Activated CD4-positive, alpha-beta T cell treated with anti-CD3 and anti-CD28 coated beads for 48 hours (primary cell): ENCODE data around the gene IDUA.
A peak's percentile ranks its signal among the peaks of the same experiment; 100 is the strongest.
"Not testable (repeated sequence)": the region's sequence is repeated elsewhere in the genome, so short reads cannot be mapped to it uniquely, and the experiment has no call there.

Source experiments
- DNase-seq: peaks from one replicate; pipeline ENCODE4 v3.0.0-alpha.2; 2020

The IDUA gene

DNA sequence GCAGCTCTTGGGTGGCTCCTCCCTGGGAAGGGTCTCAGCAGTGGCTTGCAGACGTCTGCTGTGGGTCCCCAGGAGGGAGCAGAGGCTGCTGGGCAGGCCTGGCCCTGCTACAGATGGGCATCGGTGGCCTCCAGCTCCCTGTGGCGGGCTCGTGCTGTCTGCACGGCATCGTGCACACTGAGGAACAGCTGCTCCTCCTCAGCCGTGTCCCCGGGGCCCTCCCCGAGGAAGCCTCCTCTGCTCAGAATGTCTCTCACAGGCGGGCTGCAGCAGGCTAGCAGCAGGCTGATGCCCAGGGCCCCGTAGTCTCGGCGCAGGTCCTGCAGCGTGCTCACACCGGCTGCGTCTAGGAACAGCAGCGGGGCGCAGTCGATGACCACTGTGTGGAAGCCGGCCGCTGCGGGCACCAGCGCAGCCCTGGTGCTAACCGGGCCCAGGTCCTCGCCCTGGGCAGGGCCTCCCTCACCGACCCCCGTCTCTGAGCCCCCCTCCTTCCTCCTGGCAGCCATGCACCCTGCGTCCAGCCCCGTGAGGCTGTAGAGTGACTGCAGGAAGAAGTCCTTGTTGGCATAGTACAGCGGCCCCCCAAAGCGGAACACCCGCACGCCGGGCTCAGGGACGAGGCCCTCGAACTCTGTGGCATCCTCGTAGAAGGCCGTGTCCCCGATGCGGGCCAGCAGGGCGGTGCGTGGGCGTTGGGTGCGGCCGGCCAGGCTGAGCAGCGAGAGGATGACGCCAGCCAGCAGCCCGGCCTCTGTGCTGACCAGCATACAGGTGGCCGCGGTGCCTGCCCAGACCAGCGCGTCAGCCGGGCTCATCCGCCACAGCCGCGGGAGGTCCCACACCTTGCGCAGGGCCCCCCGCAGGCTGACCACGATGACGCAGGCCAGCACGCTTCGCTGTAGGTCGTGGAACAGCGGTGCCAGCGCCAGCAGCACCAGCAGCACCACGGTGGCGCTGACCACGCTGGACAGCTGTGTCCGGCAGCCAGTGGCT, 2.2 kb downstream of the IDUA start:
- no peak for DNase-seq

DNA sequence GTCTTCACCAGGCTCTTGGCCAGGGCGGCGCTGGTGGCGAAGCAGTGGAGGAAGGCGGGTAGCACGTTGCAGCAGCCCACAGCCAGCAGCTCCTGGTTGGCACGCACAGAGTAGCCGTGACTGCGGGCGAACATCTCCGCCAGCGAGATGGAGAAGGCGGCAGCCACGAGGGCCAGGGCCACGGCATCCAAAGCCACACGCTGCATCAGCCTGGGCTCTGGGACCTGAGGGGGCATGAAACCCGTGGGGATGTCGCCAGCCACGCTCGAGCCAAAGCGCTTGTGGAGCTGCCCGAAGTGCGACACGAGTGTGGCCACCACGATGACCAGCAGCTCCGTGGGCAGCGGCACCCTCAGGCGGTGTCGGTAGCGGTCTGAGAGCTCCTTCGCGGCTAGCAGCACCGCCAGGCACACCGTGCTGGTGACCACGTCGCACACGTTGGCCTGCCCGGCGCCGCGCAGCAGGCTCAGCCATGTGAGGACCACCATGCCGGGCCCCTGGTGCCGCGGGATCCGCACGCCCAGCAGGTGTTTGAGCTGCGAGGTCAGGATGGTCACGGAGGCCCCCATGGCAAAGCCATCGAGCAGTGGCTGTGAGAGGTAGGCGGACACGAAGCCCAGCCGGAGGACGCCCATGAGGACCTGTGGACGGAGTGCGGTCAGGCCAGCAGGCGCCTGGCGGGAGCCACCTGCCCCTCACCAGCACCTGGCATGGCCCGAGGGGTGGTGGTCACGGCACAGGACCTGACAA, 3.1 kb downstream of the IDUA start:
- DNase-seq = no peak

DNA sequence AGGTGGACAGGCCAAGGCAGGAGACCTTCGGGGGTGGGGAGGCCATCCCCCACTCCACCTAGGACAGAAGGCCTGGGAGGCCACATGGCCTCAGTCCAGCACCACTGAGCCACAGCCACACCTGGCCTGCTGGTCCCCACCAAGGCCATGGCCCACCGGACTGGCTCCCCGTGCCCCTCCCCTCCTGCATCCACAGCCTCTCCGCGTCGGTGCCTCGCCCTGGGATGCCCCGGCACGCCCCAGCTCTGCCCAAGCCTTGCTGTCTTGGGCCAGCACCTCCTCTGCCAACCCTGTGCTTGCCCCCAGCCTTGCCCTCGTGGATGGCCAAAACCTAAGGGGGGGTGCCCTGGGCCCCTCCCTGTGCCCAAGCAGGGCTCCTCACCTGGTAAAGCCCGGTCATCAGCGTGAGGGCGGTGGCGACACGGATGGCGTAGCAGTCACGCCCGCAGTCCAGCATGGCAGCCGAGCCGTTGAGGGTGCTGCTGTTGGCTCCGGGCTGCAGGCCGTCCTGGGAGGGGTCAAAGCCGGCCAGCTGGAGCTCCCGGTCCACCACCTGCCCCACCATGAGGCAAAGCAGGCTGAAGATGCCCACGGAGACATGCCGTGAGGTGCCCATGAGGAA, 4.0 kb downstream of the IDUA start:
- no peak for DNase-seq

DNA sequence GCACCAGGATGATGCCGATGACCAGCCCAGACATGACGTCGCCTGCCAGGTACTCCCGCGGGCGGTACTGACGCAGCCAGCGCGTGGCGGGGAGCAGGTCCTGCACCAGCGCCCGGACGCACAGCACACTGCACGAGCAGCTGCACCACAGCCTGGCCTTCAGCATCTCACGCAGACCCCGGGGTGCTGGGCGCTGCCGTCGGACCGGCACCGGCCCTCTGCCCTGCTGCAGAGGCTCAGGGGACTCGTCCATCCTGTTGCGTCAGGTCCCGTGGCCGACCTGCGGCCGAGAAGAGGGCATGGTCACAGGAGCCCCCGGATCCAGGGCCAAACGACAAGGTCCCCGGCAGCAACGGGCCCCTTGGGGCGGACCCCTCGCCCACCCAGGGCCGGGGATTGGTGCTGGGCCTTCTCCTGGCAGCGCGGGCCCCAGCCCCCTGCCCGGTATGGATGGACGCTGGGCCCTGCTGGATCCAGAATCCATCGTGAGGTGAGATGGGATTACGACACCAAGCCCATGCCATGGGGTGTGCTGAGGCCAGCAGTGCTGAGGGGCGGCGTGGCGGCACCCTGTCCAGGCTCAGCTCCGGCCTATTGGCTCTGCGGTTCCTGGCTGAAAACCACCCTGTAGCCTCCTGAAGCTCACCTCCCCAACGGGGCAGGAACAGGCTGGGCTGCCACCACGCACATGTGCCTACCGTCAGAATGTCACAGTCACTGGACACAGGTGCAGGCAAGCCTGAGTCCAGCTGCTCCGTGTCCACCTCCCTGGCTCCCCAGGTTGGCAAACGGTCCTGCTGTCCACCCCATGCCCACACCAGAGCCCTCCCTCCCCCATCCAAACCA, 4.8 kb downstream of the IDUA start:
- DNase-seq = no peak

DNA sequence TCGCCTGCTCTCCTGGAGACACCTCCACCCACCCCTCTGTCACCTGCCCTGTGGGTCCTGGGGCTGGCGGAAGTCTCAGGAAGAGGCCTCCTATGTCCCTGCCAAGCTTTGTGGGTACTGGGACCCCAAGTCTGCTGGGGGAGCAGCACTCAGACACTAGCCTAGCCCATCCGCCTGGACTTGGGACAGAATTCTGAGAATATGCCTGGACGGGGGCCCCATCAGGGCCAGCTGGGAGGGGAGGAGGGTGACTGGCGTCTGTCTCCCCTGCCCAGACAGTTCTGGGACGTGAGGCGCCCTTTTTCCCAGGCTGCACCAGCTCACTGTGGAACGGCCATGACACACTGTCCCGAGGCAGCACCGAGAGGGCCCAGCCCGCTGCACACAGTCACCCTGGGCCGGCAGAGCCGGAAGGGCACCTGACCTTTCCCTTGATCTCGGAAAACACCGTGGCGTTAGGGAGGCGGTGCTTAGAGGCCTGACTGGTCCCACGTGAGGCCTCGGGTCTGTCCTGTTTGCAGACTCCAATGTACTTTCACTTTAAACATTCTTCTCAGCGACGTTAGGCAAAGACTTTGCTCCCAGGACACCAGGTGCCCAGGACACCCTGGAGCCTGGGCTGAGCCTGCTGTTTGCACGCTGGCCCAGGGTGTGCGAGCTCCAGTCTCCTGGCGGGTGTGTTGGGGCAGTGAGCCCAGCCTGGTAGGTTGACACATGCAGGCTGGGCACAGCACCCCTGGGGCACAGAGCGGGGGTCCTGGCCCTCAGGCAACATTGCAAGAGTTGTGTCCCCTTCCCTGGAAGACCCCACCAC, 5.7 kb downstream of the IDUA start:
- DNase-seq = no peak

DNA sequence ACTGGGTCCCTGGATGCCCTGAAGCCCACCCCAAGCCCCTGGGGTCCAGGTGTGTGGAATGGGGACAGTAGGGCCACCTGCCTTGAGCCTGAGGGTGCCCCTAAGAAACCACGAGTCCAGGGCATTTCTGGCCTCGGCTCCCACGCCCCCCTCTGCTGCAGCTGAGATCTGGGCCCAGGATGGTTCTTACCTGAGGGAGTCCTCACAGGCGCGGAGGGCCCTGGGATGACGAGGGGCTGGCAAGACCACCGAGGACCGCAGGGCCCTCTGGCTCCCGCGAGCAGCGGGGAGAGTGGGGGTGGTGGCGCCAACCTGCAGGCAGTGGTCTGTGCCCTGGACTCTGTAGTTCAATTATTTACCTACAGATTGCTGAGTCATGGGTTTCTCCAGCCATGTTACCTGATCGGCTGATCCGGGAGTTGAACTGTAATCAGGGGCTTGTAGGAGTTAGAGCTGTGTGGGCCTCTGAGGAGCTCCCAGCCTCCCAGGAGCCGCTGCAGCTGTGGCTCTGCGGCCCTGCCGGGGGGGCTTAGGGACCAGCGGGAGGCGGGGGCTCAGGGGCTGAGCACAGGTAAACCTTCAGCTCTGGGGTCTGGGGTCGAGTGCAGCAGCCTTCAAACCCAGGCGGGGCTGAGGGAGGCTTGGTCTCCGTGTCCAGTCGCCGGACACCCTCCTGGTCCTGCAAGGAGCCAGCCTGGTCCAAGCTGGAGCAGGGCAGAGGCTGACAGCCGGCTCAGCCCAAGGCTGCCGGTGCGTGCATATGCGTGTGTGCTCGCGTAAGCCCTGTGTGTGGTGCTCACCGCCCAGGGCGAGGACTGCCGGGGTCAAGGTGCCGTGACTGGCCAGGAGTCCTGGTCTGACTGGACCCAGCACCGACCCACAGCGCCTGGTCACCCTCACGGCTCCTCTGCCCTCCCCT, 6.5 kb downstream of the IDUA start, which contains the start of gene SLC26A1:
Gene SLC26A1, minus strand, starts transcription at position 294 of the 919 bp plus-strand sequence. CDS start 1,701 bp downstream, outside the sequence.
- DNase-seq = no peak

DNA sequence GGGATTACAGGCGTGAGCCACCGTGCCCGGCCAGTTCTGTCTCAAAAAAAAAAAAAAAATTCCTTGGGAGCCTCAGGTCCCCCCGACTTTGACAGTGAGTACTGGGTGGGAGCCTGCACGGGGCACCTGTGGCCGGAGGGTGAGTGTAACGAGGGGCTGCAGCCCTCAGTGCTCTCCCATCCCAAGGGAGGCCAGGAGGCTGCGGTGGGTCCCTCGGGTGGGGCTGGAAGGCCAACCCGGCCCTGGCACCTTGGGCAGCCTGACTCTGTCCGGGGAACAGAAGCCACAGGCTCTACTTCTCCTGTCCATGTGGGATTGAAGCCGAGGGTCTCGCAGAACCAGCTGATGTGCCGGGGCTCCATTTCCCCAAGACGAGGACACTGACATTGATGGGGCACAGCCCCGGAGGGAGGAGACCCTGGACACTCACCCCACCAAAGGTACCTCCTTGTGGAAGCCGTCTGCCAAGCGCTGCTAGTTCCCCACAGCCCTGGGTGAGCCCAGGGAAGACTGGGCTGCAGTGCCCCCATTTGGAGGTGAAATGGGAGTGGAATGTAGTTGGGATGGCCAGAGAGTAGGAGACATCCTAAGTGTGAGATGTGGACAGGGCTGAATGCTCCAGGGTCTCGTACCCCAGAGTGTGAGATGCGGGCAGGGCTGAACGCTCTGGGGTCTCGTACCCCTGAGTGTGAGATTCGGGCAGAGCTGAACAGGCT, 8.6 kb downstream of the IDUA start:
- no peak for DNase-seq

DNA sequence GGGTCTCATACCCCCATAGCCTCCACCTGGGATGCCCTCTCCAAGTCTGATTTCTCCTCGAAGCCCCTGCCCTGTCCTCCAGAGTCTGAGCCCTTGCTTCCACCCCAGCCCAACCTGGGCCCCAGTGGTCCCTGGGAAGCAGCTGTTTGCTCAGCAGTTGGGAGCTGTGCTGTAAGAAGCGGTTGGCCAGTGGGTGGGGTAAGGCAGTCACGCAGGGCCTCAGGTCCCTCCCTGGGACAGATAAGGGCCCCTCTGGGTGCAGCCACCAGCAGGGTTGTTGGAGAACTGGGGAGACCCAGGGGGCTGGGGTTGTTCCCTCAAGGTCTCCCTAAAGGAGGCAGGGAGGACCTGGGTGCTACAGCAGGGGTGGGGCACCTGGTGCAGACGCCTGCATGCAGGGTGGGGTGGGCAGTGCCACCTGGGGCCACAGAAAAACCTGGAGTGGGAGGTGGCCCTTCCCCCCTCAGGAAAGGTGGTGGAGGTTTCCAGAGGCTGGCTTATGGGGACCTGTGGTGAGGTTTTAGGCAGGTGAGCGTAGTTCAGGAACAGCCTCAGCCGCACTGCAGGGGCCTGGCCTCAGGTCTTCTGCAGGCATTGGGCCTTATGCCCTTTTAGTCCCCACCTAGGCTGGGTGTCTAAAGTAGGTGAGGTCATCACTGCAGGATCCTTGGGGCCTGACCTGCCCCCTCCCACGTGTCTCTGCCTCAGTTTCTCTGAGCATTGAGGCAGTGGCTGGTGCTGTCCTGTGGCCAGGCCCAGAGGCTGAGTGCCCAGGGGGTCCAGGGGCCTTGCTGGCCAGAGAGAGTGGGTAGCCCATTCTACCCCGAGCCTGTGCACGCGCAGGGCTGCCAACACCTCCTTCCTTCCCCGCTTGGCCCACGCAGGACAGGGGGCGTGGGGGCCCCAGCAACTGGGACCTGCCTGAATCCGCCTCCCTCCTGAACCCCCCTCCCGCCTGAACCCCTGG, 9.5 kb downstream of the IDUA start:
- no peak for DNase-seq

DNA sequence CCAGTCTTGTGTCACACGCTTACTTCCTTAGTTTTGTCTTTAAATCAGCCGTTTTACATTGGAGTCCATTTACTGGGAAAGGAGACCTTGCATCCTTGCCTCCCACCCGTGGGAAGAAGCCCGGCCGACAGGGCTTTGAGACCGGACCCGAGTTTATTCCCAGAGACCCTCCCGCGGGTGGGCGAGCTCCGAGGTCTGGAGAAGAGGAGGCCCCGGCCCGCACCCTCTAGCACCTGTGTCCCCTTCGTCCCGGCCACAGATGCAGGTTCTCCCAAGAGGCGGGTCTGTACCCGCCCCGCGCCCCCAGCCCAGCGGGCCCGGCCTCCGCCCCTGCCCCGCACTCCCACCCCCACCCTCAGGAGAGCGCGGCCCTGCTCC, 10.1 kb downstream of the IDUA start:
- DNase-seq = no peak

DNA sequence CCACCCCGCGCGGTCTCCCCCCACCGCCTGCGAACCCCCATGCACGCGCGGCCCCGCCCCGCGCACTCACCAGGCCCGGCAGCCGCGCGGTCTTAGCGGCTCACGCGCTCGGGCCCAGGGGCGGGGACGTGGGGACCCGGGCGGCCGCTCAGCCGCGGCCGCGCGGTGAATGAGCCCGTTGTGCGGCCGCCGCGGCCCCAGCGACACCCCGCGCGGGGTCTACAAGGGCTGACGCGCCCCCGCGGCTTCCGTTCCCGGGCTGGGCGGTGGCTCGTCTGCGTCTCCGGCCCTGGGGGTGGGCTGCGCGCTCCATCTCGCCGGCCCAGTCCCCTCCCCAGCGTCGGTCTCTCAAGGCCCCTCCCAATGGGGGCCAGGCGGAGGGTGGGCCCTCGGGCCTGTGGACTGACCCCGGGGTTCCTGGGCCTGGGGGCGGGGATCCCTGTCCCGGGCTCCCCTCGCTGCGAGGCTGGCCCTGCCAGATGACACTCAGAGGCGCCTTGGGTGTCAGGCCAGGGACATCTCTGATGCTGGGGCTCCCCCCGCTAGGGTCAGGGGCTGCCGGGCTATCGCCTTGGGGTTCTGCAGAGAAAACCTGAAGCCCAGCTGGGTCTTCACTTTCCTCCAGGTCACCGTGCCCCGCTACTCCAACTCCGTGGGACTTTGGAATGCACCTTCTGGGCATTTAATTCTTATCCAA, 10.7 kb downstream of the IDUA start:
- DNase-seq = no peak

DNA sequence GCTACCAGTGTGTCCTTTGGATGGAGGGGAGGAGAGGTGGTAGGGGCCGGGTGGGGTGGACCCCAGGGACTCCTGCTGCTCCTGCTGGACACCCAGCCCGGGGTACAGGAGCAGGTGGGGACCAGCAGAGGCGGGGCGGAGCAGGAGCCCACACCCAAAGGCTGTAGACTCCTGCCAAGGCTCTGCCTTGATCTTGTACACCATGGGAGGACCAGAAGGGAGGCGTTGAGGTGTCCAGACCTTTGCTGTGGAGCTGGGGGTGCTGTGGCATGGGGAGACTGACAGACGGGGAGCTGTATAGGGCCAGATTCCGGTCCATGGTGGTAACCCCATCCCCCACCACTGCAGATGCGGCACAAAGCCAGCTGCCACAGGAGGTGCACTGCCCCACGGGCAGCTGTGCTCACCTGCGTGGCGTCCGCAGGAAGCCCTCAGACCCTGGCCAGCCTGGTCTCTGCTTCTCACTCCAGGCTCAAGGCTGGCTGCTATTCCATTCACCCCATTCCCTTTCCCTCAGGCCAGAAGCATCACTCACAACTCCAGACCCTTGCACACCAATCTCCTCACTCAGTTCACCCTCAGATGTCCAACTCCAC, 11.3 kb downstream of the IDUA start:
- no peak for DNase-seq

DNA sequence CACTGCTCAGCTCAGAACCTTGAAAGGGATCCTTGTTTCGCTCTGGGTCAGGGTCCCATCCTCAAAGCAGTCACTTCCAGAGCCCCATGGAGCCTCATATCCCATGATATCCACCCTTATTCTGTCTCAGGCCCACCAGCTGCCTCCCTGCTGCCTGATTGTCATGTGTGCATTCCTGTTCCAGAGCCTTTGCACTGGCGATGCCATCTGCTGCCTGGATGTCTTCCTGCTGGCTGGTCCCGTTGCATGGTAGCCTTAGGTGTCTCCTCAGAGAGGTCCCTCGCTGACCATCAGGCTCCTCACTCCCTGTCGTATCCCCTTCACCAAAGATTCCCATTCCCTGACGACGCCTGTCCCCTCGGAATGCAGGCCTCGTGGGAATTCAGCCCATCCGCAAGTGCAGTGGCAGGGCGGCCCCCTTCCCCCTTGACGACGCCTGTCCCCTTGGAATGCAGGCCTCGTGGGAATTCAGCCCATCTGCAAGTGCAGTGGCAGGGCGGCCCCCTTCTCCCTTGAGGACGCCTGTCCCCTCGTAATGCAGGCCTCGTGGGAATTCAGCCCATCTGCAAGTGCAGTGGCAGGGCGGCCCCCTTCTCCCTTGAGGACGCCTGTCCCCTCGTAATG, 12.5 kb downstream of the IDUA start:
- not testable (repeated sequence) for DNase-seq

DNA sequence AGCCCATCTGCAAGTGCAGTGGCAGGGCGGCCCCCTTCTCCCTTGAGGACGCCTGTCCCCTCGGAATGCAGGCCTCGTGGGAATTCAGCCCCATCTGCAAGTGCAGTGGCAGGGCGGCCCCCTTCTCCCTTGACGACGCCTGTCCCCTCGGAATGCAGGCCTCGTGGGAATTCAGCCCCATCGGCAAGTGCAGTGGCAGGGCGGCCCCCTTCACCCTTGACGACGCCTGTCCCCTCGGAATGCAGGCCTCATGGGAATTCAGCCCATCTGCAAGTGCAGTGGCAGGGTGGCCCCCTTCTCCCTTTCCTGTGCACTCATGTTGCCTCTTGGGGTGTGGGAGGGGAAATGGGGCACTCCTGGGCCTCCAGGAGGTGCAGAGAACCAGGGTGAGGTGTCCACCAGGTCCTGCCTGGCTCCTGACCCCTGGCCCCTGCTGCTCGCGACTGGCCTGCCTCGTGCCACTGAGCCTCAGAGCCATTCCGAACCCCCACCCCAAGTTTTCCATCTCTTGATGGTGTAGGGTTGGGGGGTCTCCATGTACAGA, 13.1 kb downstream of the IDUA start:
- DNase-seq = no peak

DNA sequence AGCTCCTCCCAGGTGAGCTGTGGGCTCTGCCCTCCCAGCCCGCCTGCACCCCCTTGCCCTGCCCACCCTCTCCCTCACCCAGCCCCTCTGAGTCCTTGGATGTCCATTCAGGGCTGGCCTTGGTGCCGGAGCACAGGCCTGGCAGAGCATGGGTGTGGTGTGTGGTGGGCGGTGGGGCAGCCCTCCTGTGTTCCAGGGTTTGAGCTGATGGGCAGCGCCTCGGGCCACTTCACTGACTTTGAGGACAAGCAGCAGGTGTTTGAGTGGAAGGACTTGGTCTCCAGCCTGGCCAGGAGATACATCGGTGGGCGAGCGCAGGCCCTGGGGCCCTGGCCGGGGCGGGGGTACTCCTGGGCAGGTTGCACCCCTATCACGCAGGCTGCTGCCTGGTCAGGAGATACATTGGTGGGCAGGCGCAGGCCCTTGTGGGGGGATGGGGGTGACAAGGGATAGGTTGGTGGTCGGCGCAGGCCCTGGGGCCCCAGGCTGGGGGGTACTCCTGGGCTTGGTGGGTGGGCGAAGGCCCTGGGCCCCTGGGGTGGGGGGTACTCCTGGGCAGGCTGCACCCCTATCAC, 13.9 kb downstream of the IDUA start:
- no peak for DNase-seq

DNA sequence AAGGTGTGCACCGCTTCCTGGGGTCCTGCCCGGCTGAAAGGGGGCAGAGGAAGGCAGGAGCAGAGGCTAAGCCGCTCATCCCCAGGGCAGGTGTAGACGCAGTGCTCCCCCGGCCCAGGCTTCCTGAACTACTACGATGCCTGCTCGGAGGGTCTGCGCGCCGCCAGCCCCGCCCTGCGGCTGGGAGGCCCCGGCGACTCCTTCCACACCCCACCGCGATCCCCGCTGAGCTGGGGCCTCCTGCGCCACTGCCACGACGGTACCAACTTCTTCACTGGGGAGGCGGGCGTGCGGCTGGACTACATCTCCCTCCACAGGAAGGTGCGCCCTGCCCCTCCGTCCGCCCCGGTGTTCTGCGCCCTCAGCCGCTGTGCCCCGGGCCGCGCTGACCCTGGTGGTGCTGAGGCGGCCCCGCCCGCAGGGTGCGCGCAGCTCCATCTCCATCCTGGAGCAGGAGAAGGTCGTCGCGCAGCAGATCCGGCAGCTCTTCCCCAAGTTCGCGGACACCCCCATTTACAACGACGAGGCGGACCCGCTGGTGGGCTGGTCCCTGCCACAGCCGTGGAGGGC, 14.8 kb downstream of the IDUA start:
- no peak for DNase-seq

DNA sequence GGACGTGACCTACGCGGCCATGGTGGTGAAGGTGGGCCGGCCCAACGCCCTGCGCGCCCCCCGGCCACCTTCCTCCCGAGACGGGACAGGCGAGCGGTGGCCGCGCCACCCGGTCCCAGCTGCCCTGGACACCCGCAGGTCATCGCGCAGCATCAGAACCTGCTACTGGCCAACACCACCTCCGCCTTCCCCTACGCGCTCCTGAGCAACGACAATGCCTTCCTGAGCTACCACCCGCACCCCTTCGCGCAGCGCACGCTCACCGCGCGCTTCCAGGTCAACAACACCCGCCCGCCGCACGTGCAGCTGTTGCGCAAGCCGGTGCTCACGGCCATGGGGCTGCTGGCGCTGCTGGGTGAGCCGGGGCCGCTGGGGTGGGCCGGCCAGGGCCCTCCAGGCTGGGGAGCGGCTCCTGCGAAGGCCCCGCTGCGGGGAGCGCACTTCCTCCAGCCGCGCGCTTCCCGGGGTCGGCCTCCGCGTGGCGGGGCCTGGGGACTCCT, 15.3 kb downstream of the IDUA start:
- peak; percentile 41 for DNase-seq
